ENCODE data around the gene ATG7. TPM values are rescaled to one million over a fixed set of nuclear protein-coding genes. Genes with fewer than 3 reads are reported as not detected.

ATG7 gene
- total RNA-seq, 1 donor from 2014 or later: 23.0 TPM

DNA sequence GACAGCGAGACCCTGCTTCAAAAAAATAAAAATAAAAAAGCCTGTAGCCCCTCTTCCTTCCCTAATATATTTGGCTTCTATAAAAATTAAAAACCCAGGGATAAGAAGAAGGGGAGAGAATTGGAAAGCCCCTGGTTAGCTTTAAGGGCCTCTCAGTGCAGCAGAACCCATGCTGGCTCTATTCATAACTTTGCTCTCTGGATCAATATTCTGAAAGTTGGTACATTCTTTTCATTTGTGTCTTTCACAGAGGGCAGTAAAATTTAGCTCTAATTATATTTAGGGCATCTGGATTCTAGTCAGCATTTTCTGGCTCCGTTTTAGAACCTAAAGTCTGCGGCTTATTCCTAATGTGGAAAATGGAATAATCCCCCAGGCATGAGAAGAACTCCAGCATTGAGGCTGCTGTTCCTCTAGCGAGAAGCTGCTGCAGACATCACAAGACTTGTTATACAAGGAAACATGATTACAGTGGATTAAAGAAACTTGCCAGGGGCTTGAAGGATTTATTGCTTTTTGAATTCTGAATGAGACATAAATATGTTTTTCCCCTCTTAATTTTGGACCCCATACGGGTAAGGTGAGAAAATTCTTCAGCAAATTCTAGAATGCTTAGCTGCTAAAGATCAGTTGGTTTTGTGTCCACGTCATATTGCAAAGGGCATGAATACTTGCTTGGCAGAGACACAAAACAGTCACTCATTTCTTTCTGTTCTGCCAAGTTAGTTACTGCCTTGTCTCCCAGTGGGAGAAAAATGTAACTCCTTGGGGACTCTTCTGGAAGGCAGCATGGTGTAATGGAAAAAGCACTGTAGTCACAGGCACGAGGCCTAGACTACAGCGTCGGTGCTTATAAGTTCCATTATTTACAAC is 193.8 kb downstream of the ATG7 start:
- Mint-ChIP-seq H3K27me3 (ENCODE audit: unreplicated experiment) (peaks cover 1% of the 10 kb centered on the region), H3K9me3 (ENCODE audit: unreplicated experiment) (no peaks in the 10 kb centered on the region), H3K27ac (ENCODE audit: unreplicated experiment) (no peak overlapping the region), H3K4me3 (ENCODE audit: unreplicated experiment) (no peak overlapping the region), H3K4me1 (ENCODE audit: low read depth, unreplicated experiment) (no peaks in the 10 kb centered on the region), H3K36me3 (ENCODE audit: unreplicated experiment) (peaks cover 3% of the 10 kb centered on the region)
- no peak for DNase-seq
- TF ChIP-seq, protein P1, sequence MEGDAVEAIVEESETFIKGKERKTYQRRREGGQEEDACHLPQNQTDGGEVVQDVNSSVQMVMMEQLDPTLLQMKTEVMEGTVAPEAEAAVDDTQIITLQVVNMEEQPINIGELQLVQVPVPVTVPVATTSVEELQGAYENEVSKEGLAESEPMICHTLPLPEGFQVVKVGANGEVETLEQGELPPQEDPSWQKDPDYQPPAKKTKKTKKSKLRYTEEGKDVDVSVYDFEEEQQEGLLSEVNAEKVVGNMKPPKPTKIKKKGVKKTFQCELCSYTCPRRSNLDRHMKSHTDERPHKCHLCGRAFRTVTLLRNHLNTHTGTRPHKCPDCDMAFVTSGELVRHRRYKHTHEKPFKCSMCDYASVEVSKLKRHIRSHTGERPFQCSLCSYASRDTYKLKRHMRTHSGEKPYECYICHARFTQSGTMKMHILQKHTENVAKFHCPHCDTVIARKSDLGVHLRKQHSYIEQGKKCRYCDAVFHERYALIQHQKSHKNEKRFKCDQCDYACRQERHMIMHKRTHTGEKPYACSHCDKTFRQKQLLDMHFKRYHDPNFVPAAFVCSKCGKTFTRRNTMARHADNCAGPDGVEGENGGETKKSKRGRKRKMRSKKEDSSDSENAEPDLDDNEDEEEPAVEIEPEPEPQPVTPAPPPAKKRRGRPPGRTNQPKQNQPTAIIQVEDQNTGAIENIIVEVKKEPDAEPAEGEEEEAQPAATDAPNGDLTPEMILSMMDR (IDR thresholded peaks at IDR 0.05; ENCODE audit: partially characterized antibody, unreplicated experiment): no peak

DNA sequence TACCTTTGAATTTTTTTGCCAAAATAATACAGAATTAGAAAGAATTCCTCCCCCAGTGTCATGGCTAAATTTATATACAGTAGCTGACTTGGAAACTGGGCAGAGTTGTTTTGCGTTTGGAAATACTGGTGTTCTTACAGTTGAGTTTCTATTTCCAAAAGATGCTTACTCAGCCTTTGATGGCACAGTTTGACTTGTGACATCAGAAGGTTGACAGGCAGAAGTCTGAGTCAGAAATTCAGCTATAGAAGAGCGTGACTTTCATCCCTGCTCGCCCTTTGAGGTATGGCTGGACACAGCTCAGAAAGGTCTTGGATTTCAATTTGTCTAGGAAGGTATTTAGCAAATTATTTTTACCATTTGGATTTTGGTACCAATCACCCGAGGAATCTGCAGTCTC is 195.7 kb downstream of the ATG7 start:
- Mint-ChIP-seq H3K27ac (ENCODE audit: unreplicated experiment) (no peak overlapping the region), H3K27me3 (ENCODE audit: unreplicated experiment) (peaks cover 1% of the 10 kb centered on the region), H3K36me3 (ENCODE audit: unreplicated experiment) (peaks cover 3% of the 10 kb centered on the region), H3K4me3 (ENCODE audit: unreplicated experiment) (no peak overlapping the region), H3K9me3 (ENCODE audit: unreplicated experiment) (no peaks in the 10 kb centered on the region), H3K4me1 (ENCODE audit: low read depth, unreplicated experiment) (no peaks in the 10 kb centered on the region)
- DNase-seq: no peak
- TF ChIP-seq, protein P1 (IDR thresholded peaks at IDR 0.05; ENCODE audit: partially characterized antibody, unreplicated experiment): no peak

DNA sequence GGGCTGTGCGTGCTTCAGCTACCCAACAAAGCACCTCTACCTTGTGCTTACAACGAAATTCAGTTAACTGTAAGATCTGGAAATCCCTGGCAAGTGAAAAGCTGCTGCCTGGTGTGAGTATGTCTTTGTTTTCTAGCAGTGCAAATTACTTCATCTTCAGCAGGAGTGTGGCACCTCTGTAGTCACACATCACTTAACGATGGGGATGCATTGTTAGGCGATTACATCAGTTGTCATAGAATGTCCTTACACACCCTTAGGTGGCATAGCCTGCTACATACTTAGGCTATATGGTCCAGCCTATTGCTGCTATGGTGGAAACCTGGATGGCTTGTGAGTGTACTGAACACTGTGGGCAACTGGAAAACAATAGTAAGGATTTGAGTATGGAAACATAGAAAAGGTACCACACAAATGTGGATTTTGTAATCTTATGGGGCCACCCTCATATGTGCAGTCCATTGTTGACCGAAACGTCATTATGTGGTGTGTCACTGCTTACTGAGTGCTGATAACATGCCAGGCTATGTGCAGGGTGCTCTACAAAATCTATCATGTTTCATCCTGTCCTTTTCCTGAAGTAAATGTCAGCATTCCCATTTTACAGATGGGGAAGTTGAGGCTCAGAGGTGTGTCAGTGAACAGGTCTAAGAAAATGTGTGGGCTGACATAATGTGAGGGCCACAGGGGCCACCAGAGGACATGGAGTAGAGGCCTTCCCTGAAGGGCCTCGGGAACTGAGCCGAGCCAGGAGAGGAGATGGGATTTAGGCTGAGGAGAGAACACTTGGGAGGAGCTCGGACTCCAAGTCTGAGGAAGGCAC is 198.0 kb downstream of the ATG7 start:
- H3K4me3 Mint-ChIP-seq (ENCODE audit: unreplicated experiment): no peak overlapping the region
- H3K9me3 Mint-ChIP-seq (ENCODE audit: unreplicated experiment): no peaks in the 10 kb centered on the region
- H3K4me1 Mint-ChIP-seq (ENCODE audit: low read depth, unreplicated experiment): no peaks in the 10 kb centered on the region
- H3K27me3 Mint-ChIP-seq (ENCODE audit: unreplicated experiment): no peaks in the 10 kb centered on the region
- TF ChIP-seq, protein P1 (IDR thresholded peaks at IDR 0.05; ENCODE audit: partially characterized antibody, unreplicated experiment): no peak
- H3K36me3 Mint-ChIP-seq (ENCODE audit: unreplicated experiment): no peaks in the 10 kb centered on the region
- DNase-seq: no peak
- H3K27ac Mint-ChIP-seq (ENCODE audit: unreplicated experiment): no peak overlapping the region

DNA sequence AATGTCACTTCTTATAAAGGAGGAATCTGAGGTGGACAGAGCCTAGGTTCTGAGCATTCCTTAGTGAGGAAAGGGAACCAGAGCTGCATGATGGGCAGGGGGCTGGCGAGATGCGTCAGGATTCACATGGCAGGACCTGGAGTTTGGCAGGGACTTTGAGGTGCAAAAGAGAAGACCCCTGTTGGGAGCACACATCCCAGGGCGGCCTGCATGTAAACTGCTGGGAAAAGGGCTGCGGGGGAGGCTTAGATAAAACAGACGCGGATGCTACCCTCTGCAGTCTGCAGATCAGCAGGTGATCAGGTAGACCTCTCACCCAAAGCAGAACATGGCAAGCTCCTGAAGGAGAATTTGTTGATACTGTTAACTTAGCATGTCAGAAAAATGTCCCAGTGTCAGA is 203.1 kb downstream of the ATG7 start:
- no peak for DNase-seq
- H3K36me3 Mint-ChIP-seq (ENCODE audit: unreplicated experiment): no peaks in the 10 kb centered on the region
- H3K27ac Mint-ChIP-seq (ENCODE audit: unreplicated experiment): no peak overlapping the region
- TF ChIP-seq, protein P1 (IDR thresholded peaks at IDR 0.05; ENCODE audit: partially characterized antibody, unreplicated experiment): no peak
- no peaks in the 10 kb centered on the region for H3K4me1 Mint-ChIP-seq (ENCODE audit: low read depth, unreplicated experiment)
- H3K4me3 Mint-ChIP-seq (ENCODE audit: unreplicated experiment): no peak overlapping the region
- H3K9me3 Mint-ChIP-seq (ENCODE audit: unreplicated experiment): no peaks in the 10 kb centered on the region
- H3K27me3 Mint-ChIP-seq (ENCODE audit: unreplicated experiment): no peaks in the 10 kb centered on the region
